GM23248 (cell line): ENCODE data around the gene ATF6.

Experiments
- EZH2 ChIP-seq: fragments of 200-600 bp; sonication (generic); IDR thresholded peaks from 2 replicates; pipeline ENCODE4 v1.6.1; 2018; ENCODE audit warnings: antibody characterized with exemption, mild to moderate bottlenecking; ENCODE audit not compliant: insufficient read depth, poor library complexity, severe bottlenecking
- EZH2phosphoT487 ChIP-seq: fragments of 200-600 bp; sonication (generic); IDR thresholded peaks from 2 replicates; pipeline ENCODE4 v1.6.1; 2018; ENCODE audit warnings: antibody characterized with exemption, moderate library complexity, mild to moderate bottlenecking, low read depth; ENCODE audit not compliant: insufficient read depth

DNA sequence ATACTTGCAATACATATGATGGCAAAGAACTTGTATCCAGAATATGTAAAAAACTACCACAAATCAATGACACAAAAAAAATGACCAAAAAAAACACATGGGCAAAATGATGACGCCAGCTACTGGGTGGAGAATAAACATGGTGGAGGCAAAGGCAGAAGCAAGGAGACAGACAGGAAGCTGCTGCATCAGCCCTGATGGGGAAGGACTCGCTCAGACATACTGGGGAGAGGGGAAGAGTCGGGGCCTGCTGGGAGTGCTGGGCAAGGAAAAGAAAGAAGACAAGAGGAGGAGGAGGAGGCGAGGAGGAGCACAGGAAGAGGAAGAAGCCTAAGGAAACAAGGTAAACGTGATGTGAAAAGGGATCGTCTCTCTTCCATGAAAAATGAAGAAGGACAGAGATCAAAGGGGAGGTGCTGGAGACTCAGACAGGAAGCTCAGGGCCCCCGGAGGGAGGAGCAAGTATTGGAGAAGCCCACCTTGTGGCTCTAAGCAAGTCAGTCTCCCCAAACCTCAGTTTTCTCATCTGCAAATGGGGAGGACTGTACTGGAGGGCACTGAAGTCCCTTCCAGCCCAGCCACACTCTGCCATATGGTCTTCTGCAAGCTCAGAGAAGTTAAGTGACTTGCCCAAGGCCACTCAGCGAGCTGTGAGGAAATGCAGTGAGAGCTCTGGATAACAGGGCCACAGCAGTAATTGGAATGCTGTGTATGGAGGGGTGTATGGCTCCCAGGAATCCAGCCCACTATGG lies 233.4 kb downstream of the ATF6 start:
- TF ChIP-seq EZH2 = no peak
- TF ChIP-seq EZH2phosphoT487 = no peak
